ENCODE measurements around the gene SPAG8. TPM values are rescaled to one million over a fixed set of nuclear protein-coding genes. Genes with fewer than 3 reads are reported as not detected.

SPAG8 gene
- total and polyA plus RNA-seq, 9 of the 15 experiments (the other 6 are each of a cell fraction or from before 2014, with no cell fraction given), result 0.03 to 0.47 (median 0.21) TPM

DNA sequence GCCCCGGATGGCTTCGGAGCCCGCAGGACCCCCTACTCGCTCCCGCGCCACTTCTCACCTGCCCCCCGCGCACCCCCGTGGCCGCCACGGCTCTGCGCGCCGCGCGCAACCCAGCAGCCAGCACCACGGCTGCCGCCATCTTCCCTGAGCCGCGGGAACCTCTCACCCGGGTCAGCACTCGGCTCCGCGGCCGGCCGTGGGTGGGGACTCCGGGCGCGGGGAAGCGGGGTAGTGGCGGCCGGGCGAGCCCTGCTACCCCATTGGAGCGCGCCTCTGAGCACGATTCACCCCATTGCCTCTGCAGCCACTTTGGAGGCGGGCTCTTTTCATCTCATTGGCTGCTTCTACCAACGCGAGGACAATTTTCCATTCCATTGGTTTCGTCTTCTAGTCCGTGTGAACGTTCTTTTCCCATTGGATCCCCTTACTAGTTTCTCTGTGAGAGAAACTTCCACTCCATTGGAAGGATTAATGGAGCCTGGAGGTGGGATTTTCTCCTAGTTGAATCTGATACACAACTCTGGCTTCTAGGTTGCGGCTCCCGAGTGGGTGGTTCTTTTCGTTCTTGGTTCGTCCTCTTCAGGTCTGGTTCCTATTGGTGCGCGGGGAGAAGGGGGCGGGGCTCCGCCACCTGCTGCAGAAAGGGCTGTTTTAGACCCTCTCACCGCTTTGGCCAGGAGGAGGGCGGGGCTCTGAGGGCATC is 2.9 kb upstream of the SPAG8 start, which contains the start of gene HINT2:
Gene HINT2, minus strand, starts transcription at position 202 of the 703 bp plus-strand sequence. Its CDS starts 63 bp downstream, at position 139.
- POLR2A ChIA-PET, result interaction anchor here (0.6 to 1.7 kb wide), 6 partner anchors 13 to 153 kb away, joined by 3 to 7 read pairs (median 4); no protein-coding TSS in a partner anchor
- intact Hi-C loops (cut with micrococcal nuclease), result loop anchor here (10.0 kb wide), 2 partner anchors 80 to 150 kb away; partner anchors contain the start of genes ARHGEF39, CREB3 and TLN1
- no peak for TF ChIP-seq ATF1 (CRISPR knock-in tag; IDR thresholded peaks at IDR 0.05)
- TF ChIP-seq ATF1 (tag; IDR thresholded peaks at IDR 0.05), result peak; percentile 64
- TF ChIP-seq SIRT6 (IDR thresholded peaks at IDR 0.05; ENCODE audit: low read depth, low read length), result no peak
- TF ChIP-seq BRCA1 (IDR thresholded peaks at IDR 0.05), result no peak
- TF ChIP-seq BRCA1 (CRISPR knock-in tag; IDR thresholded peaks at IDR 0.05), result no peak
- TF ChIP-seq, protein P1, sequence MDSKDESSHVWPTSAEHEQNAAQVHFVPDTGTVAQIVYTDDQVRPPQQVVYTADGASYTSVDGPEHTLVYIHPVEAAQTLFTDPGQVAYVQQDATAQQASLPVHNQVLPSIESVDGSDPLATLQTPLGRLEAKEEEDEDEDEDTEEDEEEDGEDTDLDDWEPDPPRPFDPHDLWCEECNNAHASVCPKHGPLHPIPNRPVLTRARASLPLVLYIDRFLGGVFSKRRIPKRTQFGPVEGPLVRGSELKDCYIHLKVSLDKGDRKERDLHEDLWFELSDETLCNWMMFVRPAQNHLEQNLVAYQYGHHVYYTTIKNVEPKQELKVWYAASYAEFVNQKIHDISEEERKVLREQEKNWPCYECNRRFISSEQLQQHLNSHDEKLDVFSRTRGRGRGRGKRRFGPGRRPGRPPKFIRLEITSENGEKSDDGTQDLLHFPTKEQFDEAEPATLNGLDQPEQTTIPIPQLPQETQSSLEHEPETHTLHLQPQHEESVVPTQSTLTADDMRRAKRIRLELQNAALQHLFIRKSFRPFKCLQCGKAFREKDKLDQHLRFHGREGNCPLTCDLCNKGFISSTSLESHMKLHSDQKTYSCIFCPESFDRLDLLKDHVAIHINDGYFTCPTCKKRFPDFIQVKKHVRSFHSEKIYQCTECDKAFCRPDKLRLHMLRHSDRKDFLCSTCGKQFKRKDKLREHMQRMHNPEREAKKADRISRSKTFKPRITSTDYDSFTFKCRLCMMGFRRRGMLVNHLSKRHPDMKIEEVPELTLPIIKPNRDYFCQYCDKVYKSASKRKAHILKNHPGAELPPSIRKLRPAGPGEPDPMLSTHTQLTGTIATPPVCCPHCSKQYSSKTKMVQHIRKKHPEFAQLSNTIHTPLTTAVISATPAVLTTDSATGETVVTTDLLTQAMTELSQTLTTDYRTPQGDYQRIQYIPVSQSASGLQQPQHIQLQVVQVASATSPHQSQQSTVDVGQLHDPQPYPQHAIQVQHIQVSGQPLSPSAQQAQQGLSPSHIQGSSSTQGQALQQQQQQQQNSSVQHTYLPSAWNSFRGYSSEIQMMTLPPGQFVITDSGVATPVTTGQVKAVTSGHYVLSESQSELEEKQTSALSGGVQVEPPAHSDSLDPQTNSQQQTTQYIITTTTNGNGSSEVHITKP (IDR thresholded peaks at IDR 0.05; ENCODE audit: partially characterized antibody), result peak; percentile 95
- TF ChIP-seq TAL1 (IDR thresholded peaks at IDR 0.05), result no peak
- TF ChIP-seq NRF1 (conservative IDR thresholded peaks at IDR 0.05 in 1 of 2, IDR thresholded peaks at IDR 0.05 in 1 of 2), result peak; percentile 81 to 86
- TF ChIP-seq HNRNPLL (IDR thresholded peaks at IDR 0.05; ENCODE audit: low read depth, low read length, poor library complexity, severe bottlenecking), result peak; percentile 26
- TF ChIP-seq FOS (IDR thresholded peaks at IDR 0.05; ENCODE audit: extremely low read depth, insufficient read length), result peak; percentile 82
- TF ChIP-seq, protein P2, sequence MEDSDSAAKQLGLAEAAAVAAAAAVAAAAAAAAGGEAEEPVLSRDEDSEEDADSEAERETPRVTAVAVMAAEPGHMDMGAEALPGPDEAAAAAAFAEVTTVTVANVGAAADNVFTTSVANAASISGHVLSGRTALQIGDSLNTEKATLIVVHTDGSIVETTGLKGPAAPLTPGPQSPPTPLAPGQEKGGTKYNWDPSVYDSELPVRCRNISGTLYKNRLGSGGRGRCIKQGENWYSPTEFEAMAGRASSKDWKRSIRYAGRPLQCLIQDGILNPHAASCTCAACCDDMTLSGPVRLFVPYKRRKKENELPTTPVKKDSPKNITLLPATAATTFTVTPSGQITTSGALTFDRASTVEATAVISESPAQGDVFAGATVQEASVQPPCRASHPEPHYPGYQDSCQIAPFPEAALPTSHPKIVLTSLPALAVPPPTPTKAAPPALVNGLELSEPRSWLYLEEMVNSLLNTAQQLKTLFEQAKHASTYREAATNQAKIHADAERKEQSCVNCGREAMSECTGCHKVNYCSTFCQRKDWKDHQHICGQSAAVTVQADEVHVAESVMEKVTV (CRISPR knock-in tag; IDR thresholded peaks at IDR 0.05), result no peak
- TF ChIP-seq NFYB (IDR thresholded peaks at IDR 0.05; ENCODE audit: extremely low read depth, insufficient read length), result peak; percentile 81
- TF ChIP-seq POLR2G (IDR thresholded peaks at IDR 0.05; ENCODE audit: low read depth, low read length), result peak; percentile 98
- peak; percentile 61; the same call in 1 of the 2 replicates for TF ChIP-seq PML (IDR thresholded peaks at IDR 0.05; ENCODE audit: low read length)
- TF ChIP-seq LCOR (CRISPR knock-in tag; IDR thresholded peaks at IDR 0.05), result 0 out of 2 replicates have a peak, but pooled peaks have one; percentile 64
- TF ChIP-seq RHOXF2B (CRISPR knock-in tag; conservative IDR thresholded peaks at IDR 0.05), result no peak
- TF ChIP-seq LARP7 (IDR thresholded peaks at IDR 0.05), result no peak
- TF ChIP-seq, protein P3, sequence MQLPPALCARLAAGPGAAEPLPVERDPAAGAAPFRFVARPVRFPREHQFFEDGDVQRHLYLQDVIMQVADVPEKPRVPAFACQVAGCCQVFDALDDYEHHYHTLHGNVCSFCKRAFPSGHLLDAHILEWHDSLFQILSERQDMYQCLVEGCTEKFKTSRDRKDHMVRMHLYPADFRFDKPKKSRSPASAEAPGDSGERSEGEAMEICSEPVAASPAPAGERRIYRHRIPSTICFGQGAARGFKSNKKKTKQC (CRISPR knock-in tag; IDR thresholded peaks at IDR 0.05), result 0 out of 2 replicates have a peak, but pooled peaks have one; percentile 8

More for the DNA sequence above, 2.9 kb upstream of the SPAG8 start, which contains the start of gene HINT2:
- H3K9ac ChIP-seq (ENCODE audit: insufficient read depth in 1 of 2, low read depth in 2 of 2, low read length in 2 of 2), result peak within 1 kb of the TSS; percentile 92 to 100
- H3K79me2 ChIP-seq (ENCODE audit: control insufficient read depth, insufficient read depth, low read length), result peaks cover 12% of the 10 kb centered on the region; the same call in 2 of the 3 replicates
- no peaks in the 10 kb centered on the region; the same call in 1 of the 2 replicates for H3K9me3 ChIP-seq (replicated peaks; ENCODE audit: control insufficient read depth, insufficient read depth, low read depth, low read length)
- in situ Hi-C loops (cut with MboI), result no loop called here
- peak within 1 kb of the TSS; percentile 66 for H3K4me3 ChIP-seq
- H4K20me1 ChIP-seq (replicated peaks; ENCODE audit: control insufficient read depth, insufficient read depth, low read length), result no peaks in the 10 kb centered on the region
- H3K27me3 ChIP-seq (ENCODE audit: control insufficient read depth in 2 of 2, insufficient read depth in 2 of 2, low read length in 2 of 2), result no peaks in the 10 kb centered on the region
- H3K36me3 ChIP-seq (ENCODE audit: control insufficient read depth, insufficient read depth, low read length), result no peaks in the 10 kb centered on the region
- peaks cover 4% of the 10 kb centered on the region for H3K9me1 ChIP-seq (ENCODE audit: control insufficient read depth, insufficient read depth, low read length)
- FAIRE-seq (peak; percentile 97), DNase-seq (ENCODE audit: extremely low read depth in 1 of 4, low spot score in 3 of 4) (peak; percentile 89 to 96 (median 92)), ATAC-seq (peak; percentile 92)
- H3K27ac ChIP-seq (ENCODE audit: extremely low read depth, low read depth, low read length), result peak within 1 kb of the TSS; percentile 94
- H3K4me1 ChIP-seq (replicated peaks in 1 of 2; ENCODE audit: control insufficient read depth in 2 of 2, insufficient read depth in 2 of 2, low read length in 2 of 2), result peaks cover 17 to 31% of the 10 kb centered on the region in 2 experiments
- H2AFZ ChIP-seq (ENCODE audit: low read depth, low read length), result peak within 1 kb of the TSS; percentile 77
- H3K4me2 ChIP-seq (ENCODE audit: insufficient read depth, low read length), result peak within 1 kb of the TSS; percentile 82
- under 1% methylated on average over 35 of the region's 52 CpGs for WGBS (ENCODE audit: insufficient coverage, low coverage, missing lambda C conversion rate)
- CTCF ChIA-PET (ENCODE audit: low intra/inter-chr PET ratio), result no interaction called here
- no TSS peak for BruUV-seq (replicated peaks)

Data from K562 (cell line).